WI38 (cell line): ENCODE results near the gene EPX.

ENCODE experiments used
- H3K4me3 ChIP-seq: 2 replicates; pipeline ENCODE4 v1.5.1; 2011; ENCODE audit warnings: low read depth, mild to moderate bottlenecking, control low read depth, low read length
- CTCF ChIP-seq: IDR thresholded peaks from 2 replicates; pipeline ENCODE4 v1.5.1; 2012; ENCODE audit warnings: low read depth, mild to moderate bottlenecking, control low read depth, low read length

Gene EPX

GRCh38 chr17:58174871-58175270 lies 17.7 kb upstream of the EPX start:
- no peak for TF ChIP-seq CTCF
- H3K4me3 ChIP-seq = no peak overlapping the region

- no peak overlapping the region for H3K4me3 ChIP-seq
- TF ChIP-seq CTCF = no peak
Observed at GRCh38 chr17:58176200-58176599, 16.3 kb upstream of the EPX start.

- TF ChIP-seq CTCF = no peak
- no peak overlapping the region for H3K4me3 ChIP-seq
Observed at GRCh38 chr17:58181796-58182195, 10.7 kb upstream of the EPX start.

- H3K4me3 ChIP-seq = no peak overlapping the region
- no peak for TF ChIP-seq CTCF
Observed at GRCh38 chr17:58183514-58183913, 9.0 kb upstream of the EPX start.

- H3K4me3 ChIP-seq = no peak overlapping the region
- no peak for TF ChIP-seq CTCF
Observed at GRCh38 chr17:58184308-58184985, 8.1 kb upstream of the EPX start.

- H3K4me3 ChIP-seq = no peak overlapping the region
- TF ChIP-seq CTCF = no peak
Observed at GRCh38 chr17:58184986-58185761, 7.4 kb upstream of the EPX start.

- no peak for TF ChIP-seq CTCF
- no peak overlapping the region for H3K4me3 ChIP-seq
Observed at GRCh38 chr17:58186591-58186990, 5.9 kb upstream of the EPX start.
